GM10847 (cell line): Measurements from ENCODE around the gene PTCH1.

Experiments
- POLR2A ChIP-seq: IDR thresholded peaks from 2 replicates; pipeline ENCODE4 v1.6.1; 2011; ENCODE audit not compliant: insufficient read length; ENCODE audit errors: extremely low read depth

The PTCH1 gene

GRCh38 chr9:95516734-95517558 lies at the start of gene PTCH1:
TSS of gene PTCH1 (minus strand) at chr9:95516971.
- TF ChIP-seq POLR2A, result no peak

- no peak for TF ChIP-seq POLR2A
Observed at GRCh38 chr9:95565982-95566381, 49.2 kb upstream of the PTCH1 start.

- no peak for TF ChIP-seq POLR2A
Observed at GRCh38 chr9:95561913-95562312, 45.1 kb upstream of the PTCH1 start.

GRCh38 chr9:95557142-95557541 lies 40.4 kb upstream of the PTCH1 start:
- no peak for TF ChIP-seq POLR2A

- no peak for TF ChIP-seq POLR2A
Observed at GRCh38 chr9:95556521-95556920, 39.8 kb upstream of the PTCH1 start.

- TF ChIP-seq POLR2A, result no peak
Observed at GRCh38 chr9:95552814-95553546, 36.2 kb upstream of the PTCH1 start.

- no peak for TF ChIP-seq POLR2A
Observed at GRCh38 chr9:95552255-95552654, 35.5 kb upstream of the PTCH1 start.

GRCh38 chr9:95551406-95551805 lies 34.6 kb upstream of the PTCH1 start:
- no peak for TF ChIP-seq POLR2A

- no peak for TF ChIP-seq POLR2A
Observed at GRCh38 chr9:95545831-95546567, 29.2 kb upstream of the PTCH1 start.

GRCh38 chr9:95533996-95534680 lies 17.4 kb upstream of the PTCH1 start:
- TF ChIP-seq POLR2A, result no peak

- no peak for TF ChIP-seq POLR2A
Observed at GRCh38 chr9:95529910-95530309, 13.1 kb upstream of the PTCH1 start.

GRCh38 chr9:95528908-95529502 lies 12.2 kb upstream of the PTCH1 start:
- no peak for TF ChIP-seq POLR2A

- no peak for TF ChIP-seq POLR2A
Observed at GRCh38 chr9:95522871-95523370, 6.2 kb upstream of the PTCH1 start.

- TF ChIP-seq POLR2A, result no peak
Observed at GRCh38 chr9:95521699-95522098, 4.9 kb upstream of the PTCH1 start.
